HTR-8/SVneo (cell line): ENCODE data around the gene ENKUR.

ENCODE experiments used
- DNase-seq: peaks from one replicate; pipeline ENCODE4 v3.0.0; 2011; ENCODE audit warnings: low spot score, mixed read lengths; ENCODE audit not compliant: insufficient read length
- FAIRE-seq: peaks from 2 replicates; lab custom pipeline; 2011; peaks lifted over from hg19 to GRCh38; lab: Jason Lieb, UNC

Gene ENKUR

DNA sequence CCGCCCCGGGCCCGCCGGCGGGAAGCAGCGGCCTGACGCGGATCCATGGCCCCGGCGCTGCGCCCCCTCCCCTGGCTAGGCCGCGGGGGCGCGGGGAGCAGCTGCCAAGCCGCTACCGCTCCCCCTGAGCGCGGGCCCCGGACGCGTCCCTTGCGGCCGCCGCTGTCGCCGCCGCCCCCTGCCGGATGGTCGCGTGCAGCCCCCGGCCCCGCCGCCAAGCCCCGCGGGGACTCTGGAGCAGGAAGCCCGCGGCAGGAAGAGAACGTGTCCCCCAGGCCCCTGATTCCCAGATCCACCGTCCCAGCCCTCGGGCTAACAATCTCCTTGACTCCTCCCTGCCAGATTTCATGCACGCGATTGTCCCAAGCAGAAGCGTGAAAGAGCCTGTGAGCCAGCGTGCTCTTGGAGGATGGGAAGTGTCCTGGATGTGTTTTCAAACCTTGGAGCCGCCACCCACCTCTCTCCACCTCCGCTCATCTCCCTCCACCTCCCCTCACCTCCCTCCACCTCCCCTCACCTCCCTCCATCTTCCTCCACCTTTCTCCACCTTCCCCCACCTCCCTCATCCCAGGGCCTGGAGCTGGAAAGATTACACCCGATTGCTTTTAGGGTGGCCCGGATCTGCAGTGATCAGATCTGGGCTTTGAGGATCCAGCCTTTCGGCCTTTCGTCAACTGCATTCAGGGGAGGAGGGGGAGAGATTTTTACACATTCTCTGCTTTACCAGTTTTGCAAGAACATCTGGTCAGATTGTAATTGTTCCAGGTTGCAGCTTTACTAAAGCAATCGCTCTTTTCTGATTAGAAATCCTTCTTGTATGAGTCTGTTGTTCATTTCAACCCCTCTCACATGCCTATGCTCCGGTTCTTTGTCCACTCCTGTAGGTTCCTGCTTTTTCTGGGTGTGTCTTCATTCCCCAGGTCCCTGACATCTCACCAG, 63.0 kb downstream of the ENKUR start:
- DNase-seq (peak; percentile 61), FAIRE-seq (peak; percentile 85)

DNA sequence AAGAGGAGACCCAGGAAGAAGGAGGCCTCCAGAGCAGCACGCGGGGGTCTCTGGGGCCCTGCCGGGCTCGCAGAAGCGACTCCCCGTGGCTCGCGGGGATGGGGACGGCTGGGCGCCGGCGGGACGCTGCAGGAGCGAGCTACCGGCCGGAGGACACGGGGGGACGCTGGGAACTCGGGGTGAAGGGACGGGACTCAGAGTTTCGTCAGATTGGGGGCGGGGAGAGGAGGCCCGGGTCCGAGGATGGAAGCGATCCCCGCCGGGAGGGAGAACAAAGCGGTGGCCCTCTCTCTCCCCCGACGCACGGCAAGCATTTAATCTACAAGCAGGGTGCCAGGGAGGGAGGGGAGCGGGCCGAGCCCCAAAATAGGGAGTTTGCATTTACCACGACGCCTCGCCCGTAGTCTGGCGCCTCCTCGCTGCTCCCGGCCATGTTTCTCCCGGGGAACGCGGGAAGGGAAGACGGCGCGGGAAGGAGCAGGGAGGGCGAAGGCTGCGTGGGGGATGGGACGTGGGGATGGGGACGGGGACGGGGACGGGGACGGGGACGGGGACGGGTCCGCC, 63.7 kb downstream of the ENKUR start, which contains the start of gene PRTFDC1:
Gene PRTFDC1 (minus strand): TSS at position 464 of the 564 bp plus-strand sequence. CDS start 31 bp downstream, at position 433.
- FAIRE-seq = no peak
- no peak for DNase-seq

DNA sequence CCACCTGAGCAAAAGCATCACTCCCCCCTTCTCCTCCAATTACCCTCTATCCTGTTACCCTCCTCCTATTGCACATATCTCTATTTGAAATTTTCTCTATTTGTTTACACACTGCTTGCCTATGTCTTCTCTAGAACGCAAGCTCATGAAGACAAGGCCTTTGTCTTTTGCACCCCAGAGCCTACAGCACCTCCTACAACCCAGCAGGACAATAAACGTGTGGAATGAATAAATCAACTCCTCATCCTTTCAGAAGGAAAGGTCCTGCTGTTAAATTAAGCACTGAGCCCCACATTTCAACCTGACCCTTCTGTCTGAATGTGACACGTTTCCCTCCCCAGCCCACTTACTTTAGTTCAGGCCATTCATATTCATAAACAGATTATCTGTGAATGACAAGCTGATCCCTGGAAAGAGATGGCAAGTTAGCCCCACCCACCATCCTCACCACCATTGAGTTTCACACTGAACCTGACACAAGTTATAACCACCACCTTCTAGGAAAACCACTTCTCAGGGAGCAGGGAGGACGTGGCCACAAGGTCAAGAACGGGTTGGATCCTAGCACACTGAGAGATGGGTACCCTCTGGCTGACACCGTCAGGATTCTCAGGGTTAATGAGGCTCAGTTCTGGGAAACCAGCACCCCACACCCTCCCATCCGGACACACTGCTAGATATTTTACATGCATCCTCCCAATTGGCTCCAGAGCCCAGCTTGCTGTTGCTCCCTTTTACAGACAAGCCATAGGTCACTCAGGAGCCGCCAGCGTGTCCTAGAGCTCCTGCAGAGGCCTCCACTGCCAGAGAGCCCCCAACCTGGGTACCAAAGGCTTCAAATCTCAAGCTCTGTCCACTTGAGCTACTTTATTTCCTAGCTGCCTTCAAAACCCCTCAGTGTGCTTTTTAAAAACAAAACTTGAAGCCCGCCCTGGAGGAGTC, 64.5 kb downstream of the ENKUR start:
- DNase-seq = no peak

DNA sequence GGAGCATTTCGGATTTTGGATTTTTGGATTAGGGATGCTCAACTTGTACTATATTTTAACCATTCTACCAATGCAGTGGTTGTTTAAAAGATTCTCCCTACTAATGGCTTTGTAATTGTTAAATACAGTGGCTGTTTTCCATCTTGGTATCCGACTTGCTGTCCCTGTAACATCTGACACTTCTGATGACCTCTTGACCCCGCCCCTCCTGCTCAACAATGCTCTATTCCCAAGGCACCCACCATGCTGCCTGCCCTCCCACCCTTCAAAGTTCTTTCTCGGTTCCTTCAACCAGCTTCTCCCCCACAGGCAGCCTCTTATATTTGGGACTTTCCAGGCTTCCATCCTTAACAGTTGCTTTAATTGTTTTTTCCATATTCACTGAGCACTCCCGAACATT, 65.5 kb downstream of the ENKUR start:
- no peak for DNase-seq
- FAIRE-seq = no peak

More for the DNA sequence above, 64.5 kb downstream of the ENKUR start:
- peak; percentile 81 for FAIRE-seq

DNA sequence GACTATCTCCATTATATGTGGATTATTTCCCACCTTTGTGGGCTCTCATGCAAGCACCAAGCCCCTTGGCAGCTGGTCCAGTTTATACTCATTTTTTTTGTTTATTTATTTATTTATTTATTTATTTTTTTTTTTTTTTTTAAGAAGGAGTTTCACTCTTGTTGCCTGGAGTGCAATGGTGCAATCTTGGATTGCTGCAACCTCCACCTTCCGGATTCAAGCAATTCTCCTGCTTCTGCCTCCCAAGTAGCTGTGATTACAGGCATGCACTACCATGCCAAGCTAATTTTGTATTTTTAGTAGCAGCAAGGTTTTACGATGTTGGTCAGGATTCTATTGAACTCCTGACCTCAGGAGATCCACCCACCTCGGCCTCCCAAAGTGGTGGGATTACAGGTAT, 66.3 kb downstream of the ENKUR start:
- no peak for DNase-seq
- no peak for FAIRE-seq

DNA sequence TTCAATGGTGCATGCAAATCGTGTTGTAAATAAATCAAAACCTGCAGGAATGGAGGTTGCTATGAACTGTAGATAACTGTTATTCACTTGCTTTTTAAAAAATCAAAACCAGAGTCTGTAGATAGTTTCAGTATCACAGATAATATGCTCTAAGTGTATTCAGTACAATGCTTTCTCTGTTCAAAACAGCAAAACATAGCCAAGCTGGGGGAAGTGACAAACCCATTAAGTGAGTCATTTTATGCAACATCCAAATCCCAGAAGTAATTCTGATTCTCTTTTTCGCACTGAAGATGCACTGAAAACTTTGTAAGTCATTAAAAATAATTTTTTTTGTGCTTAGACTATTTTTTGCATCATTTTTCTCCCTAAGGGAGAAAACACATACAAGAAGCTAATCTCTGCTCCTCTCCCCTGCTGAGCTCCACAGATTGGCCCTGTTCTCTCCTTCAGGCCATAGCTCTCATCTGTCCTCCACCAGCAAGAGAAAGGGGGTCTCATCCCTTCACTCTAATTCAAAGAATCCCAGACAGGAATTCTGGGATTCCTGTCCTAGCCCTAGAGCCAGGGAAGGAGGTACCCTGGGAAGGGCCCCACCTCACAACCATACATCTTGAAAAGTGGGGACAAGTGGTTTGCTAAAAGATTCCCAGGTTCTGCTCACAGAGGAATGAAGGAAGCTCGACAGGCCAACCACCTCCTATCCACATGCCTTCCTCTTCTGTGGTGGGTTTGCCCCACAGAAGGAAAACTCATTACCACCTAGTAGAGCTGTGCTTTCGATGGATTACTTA, 68.5 kb downstream of the ENKUR start:
- DNase-seq (no peak), FAIRE-seq (no peak)

DNA sequence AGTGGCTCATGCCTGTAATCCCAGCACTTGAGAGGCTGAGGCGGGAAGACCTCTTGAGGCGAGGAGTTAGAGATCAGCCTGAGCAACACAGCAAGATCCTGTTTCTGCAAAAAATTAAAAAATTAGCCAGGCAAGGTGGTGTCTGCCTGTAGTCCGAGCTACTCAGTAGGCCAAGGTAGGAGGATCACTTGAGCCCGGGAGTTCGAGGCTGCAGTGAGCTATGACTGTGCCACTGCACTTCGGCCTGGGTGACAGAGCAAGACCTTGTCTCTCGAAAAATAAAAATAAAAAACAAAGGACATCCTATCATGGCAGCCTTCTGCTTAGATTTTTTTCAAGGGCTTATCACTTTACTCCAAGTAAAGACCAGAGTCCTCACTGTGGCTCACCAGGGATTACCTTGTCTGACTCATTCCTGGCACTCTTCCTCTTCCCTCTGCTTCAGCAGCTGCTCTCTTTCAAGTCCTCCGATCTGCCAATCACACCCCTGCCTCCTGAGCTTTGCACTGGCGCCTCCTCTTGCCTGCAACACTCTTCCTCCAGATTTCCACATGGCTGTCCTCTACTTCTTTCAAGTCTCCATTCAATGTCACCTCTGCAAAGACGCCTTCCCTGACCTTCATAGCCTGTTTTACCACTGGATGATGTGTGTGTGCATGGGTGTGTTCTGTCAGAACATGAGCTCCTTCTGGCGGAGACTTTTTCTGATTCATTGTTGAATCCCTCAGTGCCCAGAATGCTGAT, 71.3 kb downstream of the ENKUR start:
- DNase-seq (no peak), FAIRE-seq (peak; percentile 9)

DNA sequence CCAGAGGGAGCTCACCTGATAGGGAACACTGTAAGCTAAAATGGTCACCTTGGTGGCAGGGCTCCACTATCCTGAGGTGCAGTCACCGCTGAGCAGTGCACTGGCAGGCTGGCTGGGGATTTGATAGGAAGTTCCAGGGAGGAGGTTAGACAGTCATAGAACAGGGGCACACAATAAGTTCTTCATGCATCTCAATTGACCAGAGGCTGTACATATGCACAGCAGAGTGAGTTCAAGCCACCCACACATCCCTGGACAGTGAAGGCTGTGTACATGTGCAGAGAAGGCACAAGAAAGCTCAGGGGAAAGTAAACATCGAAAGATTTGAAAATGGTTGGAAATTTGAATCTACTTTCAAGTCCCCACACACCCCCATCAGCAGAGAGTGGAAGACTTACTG, 77.4 kb downstream of the ENKUR start:
- FAIRE-seq = no peak
- DNase-seq = no peak

DNA sequence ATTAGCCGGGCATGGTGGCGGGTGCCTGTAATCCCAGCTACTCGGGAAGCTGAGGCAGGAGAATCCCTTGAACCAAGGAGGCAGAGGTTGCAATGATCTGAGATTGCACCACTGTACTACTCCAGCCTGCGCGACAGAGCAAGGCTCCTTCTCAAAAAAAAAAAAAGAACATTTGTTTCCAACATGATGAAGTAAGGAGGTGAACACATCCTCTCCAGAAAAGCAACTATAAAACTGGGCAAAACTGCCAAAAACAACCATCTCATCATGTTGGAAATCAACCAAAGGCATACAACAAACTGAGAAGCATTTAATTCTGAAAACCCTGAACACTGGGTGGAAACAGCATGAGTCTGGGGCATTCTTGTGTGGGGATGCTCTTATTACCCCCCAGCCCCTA, 77.9 kb downstream of the ENKUR start:
- FAIRE-seq = no peak
- no peak for DNase-seq

DNA sequence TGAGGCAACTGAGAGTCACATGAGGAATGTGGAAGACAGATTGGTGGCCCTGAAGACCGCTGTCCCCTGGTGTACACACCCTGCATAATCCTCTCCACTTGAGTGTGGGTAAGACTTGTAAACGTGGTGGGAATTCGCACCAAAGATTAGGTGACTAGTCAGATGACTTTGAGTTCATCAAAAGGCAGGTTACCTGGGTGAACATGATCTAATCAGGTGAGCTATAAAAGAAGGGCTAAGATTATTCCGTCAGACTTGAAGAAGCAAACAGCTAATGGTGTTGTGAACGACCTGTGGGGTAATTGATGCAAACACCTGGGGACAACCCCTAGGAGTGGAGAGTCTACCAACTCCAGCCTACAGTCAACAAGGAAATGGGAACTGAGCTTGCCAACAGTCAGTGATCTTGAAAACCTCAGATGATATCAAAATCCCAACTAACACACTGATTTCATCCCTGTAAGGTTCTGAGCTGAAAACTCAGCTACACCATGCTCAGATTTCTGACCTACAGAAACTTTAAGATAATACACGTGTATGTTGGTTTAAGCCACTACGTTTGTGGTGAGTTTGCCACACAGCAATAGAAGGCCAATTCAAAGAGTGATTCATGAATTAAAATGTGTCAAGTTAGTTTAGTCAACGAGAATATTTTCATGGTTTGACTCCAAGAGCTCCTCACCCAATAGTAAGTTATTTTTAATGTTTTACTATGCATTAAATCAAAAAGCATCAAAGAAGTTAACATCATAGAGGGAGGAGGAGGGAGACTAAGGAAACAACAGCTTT, 80.3 kb downstream of the ENKUR start:
- DNase-seq (no peak), FAIRE-seq (peak; percentile 42)
